ENCODE data around the gene CSNK1A1.
"Not testable (repeated sequence)": the region's sequence is repeated elsewhere in the genome, so short reads cannot be mapped to it uniquely, and the experiment has no call there.

Gene CSNK1A1

DNA sequence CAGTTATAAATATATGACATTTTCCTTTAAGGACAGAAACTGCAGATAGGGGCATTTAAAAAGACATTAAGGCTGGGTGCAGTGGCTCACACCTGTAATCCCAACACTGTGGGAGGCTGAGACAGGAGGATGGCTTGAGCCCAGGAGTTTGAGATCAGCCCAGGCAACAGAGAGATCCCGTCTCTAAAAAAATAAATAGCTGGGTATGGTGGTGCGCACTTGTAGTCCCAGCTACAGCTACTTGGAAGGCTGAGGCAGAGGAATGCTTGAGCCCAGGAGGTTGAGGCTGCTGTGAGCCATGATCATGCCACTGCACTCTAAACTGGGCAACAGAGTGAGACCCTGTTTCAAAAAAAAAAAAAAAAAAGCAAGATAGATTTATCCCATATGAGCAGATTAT lies 63.6 kb downstream of the CSNK1A1 start:
- no peak for DNase-seq

GRCh38 chr5:149486726-149487635 lies 64.3 kb downstream of the CSNK1A1 start:
- DNase-seq, result no peak

GRCh38 chr5:149485655-149486615 lies 65.3 kb downstream of the CSNK1A1 start:
- DNase-seq, result no peak

GRCh38 chr5:149481485-149481884 lies 69.8 kb downstream of the CSNK1A1 start:
- no peak for DNase-seq

GRCh38 chr5:149478761-149479160 lies 72.5 kb downstream of the CSNK1A1 start:
- no peak for DNase-seq

GRCh38 chr5:149475777-149476176 lies 75.5 kb downstream of the CSNK1A1 start:
- DNase-seq, result no peak

- no peak for DNase-seq
These were observed 77.0 kb downstream of the CSNK1A1 start for GRCh38 chr5:149474198-149474597.

DNA sequence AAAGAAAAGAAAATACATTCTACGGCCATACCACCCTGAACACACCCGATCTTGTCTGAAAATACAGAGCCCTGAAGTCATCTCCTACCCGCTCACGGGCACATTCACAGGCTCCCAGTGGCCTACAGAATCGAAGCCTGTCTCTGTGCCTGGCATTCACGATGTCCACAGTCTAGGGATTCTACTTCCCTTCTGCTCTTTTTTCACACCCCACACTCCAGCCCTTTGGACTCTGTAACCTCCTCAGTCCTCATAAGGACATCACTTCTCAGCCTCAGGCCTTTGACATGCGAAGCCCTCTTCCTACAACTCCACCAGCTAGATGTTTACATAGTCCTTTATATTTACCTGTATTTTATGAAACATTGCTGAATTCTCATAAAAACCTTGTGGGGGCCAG lies 77.8 kb downstream of the CSNK1A1 start:
- DNase-seq, result no peak

DNA sequence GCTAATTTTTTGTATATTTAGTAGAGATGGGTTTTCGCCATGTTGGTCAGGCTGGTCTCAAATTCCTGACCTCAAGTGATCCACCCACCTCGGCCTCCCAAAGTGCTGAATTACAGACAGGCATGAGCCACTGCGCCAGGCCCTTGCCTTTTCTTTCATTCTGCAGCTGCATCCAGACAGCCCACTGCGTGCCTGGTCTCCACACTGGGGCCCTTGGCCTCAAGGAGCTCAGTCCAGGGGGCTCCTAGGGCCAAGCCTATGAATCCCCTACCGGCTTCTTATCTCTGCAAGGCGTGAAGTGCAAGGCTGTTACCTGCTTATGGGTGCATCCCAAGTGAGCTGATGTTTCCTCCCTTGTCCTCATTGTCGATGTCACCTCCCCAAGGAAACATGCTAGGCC lies 78.8 kb downstream of the CSNK1A1 start:
- DNase-seq, result no peak

DNA sequence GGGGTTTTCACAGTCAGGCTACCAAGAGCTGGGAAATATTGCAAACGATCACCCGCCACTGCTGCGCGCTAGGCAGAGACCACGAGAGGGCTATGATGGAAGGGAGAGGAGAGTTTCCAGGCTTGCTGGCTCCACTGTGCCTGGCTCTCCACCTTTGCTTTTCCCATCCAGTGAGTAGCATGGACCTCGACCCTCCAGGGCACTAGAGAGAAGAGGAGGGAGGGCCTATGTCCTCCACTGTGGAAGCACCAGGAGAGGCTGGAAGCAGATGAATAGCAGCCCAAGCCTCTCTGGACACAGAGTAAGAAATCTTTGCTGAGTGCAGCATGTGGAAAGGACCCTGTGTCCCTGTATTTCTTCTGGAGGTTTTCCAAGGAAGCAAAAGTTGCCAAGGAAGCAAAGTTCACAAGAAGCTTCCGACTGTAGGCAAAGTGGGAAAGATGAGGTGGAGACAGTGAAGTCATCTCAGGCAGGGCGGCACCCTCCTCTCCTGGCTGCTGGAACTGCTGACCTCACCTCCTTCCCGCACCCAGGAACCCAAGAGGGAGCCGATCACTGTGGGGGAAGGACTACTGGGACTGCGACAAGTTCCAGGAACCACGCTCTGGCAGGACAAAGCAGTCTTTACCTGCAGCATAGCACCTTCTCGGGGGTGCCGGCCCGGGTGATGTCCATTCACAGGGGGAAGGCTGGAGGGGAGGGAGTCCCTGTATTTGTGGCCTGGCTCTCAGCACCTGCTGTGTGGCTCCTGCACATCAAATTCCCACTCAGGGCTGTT lies 79.6 kb downstream of the CSNK1A1 start:
- no peak for DNase-seq

- DNase-seq, result no peak
These were observed 80.3 kb downstream of the CSNK1A1 start for GRCh38 chr5:149470942-149471341.

GRCh38 chr5:149466457-149466972 lies 84.7 kb downstream of the CSNK1A1 start:
- DNase-seq, result no peak

- DNase-seq, result no peak
These were observed 86.3 kb downstream of the CSNK1A1 start for GRCh38 chr5:149464796-149465489.

DNA sequence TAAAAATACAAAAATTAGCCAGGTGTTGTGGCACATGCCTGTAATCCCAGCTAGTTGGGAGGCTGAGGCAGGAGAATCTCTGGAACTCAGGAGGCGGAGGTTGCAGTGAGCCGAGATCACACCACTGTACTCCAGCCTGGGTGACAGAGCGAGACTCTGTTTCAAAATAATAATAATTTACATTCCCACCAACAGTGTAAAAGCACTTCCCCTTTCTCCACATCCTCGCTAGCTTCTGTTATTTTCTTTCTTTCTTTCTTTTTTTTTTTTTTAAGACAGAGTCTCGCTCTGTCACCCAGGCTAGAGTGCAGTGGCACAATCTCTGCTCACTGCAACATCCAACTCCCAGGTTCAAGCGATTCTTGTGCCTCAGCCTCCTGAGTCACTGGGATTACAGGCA lies 89.3 kb downstream of the CSNK1A1 start:
- DNase-seq, result not testable (repeated sequence)

DNA sequence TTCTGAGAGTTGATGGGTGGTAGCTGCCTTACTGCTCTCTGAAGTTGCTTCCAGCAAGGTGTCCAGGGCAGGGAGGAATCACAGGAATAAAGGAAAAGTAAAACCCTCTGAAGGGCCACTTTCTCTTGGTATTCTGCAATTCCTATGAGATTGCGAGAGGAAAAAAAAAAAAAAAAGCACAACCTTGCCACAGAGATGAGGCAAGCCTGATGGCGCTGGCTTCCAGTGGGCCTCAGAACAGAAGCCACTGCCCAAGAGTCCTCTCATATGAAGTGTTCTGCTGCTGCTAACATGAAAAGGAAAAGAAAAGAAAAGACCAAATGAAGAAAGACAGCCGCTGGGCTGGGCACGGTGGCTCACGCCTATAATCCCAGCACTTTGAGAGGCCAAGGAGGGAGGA lies 91.3 kb downstream of the CSNK1A1 start:
- DNase-seq, result no peak

DNA sequence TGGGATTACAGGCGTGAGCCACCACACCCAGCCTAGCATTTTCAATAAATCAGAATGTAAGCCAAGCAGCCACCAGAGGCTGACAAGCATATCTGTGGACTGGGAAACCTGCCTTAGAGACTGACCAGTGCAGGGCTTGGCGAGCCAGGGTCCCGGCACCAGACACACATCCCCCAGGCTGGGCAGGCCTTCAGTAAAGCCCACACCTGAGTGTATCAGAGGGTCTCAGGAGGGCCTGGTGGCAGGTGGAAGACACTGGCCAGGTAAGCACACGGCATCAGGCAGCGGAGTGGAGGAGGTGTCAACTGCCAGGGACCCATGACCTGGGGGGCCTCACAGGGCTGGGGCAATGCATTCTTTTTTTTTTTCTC lies 93.9 kb downstream of the CSNK1A1 start:
- no peak for DNase-seq

DNA sequence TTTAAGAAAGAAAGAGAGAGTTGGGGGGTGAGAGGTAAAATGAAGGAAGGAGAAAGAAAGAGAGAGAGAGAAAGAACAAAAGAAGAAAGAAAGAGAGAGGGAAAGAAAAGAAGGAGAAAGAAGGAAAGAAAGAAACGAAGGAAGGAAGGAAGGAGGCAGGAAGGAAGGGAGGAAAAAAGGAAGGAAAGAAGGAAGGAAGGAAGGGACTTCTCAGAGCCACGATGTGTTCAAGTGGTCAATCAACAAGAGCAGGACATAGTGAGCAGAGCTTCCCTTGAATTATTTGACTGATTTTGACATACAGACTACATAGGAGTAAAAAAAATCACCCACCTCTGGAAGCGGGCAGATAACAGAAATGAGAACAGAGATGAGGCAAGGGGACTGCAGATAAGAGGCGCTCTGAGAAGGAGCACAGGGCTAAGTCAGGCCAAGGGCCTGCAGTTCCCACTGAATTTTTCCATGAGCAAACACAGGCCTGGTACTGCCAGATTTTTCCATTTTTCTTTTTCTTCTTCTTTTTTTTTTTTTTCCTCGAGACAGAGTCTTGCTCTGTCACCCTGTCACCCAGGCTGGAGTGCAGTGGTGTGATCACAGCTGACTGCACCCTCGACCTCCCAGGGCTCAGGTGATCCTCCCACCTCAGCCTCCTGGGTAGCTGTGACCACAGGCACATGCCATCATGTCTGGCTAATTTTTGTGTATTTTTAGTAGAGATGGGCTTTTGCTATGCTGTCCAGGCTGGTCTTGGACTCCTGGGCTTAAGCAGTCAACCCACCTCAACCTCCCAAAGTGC lies 94.4 kb downstream of the CSNK1A1 start:
- DNase-seq, result no peak

DNA sequence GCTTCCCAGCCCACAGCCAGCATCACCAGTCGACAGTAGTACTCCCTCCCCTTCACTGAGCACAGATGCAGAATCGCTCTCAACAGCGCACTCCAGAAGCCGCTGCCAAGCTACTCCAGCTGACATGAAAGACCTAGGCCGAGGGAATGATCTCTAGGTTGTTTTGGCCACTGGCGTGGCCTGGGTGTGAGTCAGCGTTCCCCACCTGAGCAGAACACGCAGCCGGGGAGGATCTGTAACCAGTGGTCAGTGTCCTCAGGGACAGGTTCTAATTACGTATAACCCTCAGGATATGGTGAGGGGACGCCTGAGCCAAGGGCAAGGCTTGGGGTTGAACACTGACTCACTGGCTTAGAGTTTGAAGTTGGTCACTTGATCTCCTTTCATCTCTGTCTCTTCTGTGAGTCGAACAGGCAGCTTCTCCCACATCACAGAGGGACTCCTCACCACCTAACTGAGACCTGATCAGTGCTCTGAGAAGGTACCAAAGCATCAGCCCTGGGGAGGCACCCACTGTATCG lies 95.3 kb downstream of the CSNK1A1 start:
- DNase-seq, result no peak

- no peak for DNase-seq
These were observed 97.4 kb downstream of the CSNK1A1 start for GRCh38 chr5:149453618-149454415.

Measured in NCI-H1930 (cell line).